ENCODE data around the gene TAX1BP1. TPM values are rescaled to one million over a fixed set of nuclear protein-coding genes. Genes with fewer than 3 reads are reported as not detected.

The TAX1BP1 gene
- total RNA-seq, 2 experiments from 2014 or later, result 104 to 105 TPM

Other genes with a start within 250 kb of the TAX1BP1 start
- gene HIBADH, start 77.3 kb upstream of the TAX1BP1 start, total RNA-seq, result 10 to 100 TPM; 21.9 to 22.6 TPM

Data from activated CD4-positive, alpha-beta memory T cell treated with anti-CD3 and anti-CD28 coated beads for 36 hours (primary cell).